Fibroblast of skin of abdomen (primary cell): Measurements from ENCODE around the gene MEGF9.
A peak's percentile ranks its signal among the peaks of the same experiment; 100 is the strongest.

ENCODE experiments used
- DNase-seq: peaks from one replicate; pipeline ENCODE4 v3.0.0-alpha.2; 2013

The MEGF9 gene

GRCh38 chr9:120619751-120620655, 94.3 kb downstream of the MEGF9 start:
- DNase-seq: peak; percentile 60

GRCh38 chr9:120616966-120617935, 97.0 kb downstream of the MEGF9 start:
- peak; percentile 18 for DNase-seq

- DNase-seq: no peak
Measured at GRCh38 chr9:120612218-120612617, 102.1 kb downstream of the MEGF9 start.

GRCh38 chr9:120611690-120612068, 102.6 kb downstream of the MEGF9 start:
- no peak for DNase-seq

- DNase-seq: no peak
Measured at GRCh38 chr9:120610975-120611689, 103.1 kb downstream of the MEGF9 start.

GRCh38 chr9:120609636-120610035, 104.6 kb downstream of the MEGF9 start:
- no peak for DNase-seq

- peak; percentile 10 for DNase-seq
Measured at GRCh38 chr9:120608421-120608820, 105.8 kb downstream of the MEGF9 start.

GRCh38 chr9:120603591-120603990, 110.7 kb downstream of the MEGF9 start:
- DNase-seq: no peak

GRCh38 chr9:120603010-120603409, 111.3 kb downstream of the MEGF9 start:
- DNase-seq: no peak

GRCh38 chr9:120593955-120594277, 120.4 kb downstream of the MEGF9 start:
- DNase-seq: no peak

- no peak for DNase-seq
Measured at GRCh38 chr9:120593250-120593954, 120.9 kb downstream of the MEGF9 start.

GRCh38 chr9:120592210-120592609, 122.1 kb downstream of the MEGF9 start:
- DNase-seq: no peak

GRCh38 chr9:120587328-120587727, 126.9 kb downstream of the MEGF9 start:
- no peak for DNase-seq

- peak; percentile 66 for DNase-seq
Measured at GRCh38 chr9:120583958-120584369, 130.3 kb downstream of the MEGF9 start.

- DNase-seq: peak; percentile 99
Measured at GRCh38 chr9:120580051-120580896, 134.0 kb downstream of the MEGF9 start, which contains the start of gene CDK5RAP2. CDK5RAP2 (minus strand) TSS chr9:120580167; CDS start chr9:120579978, 189 bp downstream.

GRCh38 chr9:120579139-120580050, 134.9 kb downstream of the MEGF9 start:
- DNase-seq: no peak

GRCh38 chr9:120574473-120574872, 139.8 kb downstream of the MEGF9 start:
- DNase-seq: no peak

GRCh38 chr9:120572472-120572871, 141.8 kb downstream of the MEGF9 start:
- no peak for DNase-seq

GRCh38 chr9:120571443-120572257, 142.6 kb downstream of the MEGF9 start:
- peak; percentile 10 for DNase-seq
